GM18951 (cell line): ENCODE measurements around the gene ASTN2.

Experiments
- POLR2A ChIP-seq: IDR thresholded peaks from 4 replicates; pipeline ENCODE4 v1.6.1; 2011; ENCODE audit warnings: mild to moderate bottlenecking; ENCODE audit not compliant: insufficient read length, insufficient read depth; ENCODE audit errors: extremely low read depth
- in situ Hi-C: fragments of 300-500 bp; cut with MboI; formaldehyde crosslinking; loops from one replicate; pipeline ENCODE4 v1.12.0; 2022; ENCODE audit warnings: low sequenced_read_pairs, mixed read lengths, inconsistent platforms; ENCODE audit not compliant: unreplicated experiment

The ASTN2 gene

GRCh38 chr9:117290856-117291622 is 123.8 kb downstream of the ASTN2 start:
- TF ChIP-seq POLR2A: no peak
- in situ Hi-C loops: no loop called here

- no peak for TF ChIP-seq POLR2A
- in situ Hi-C loops: no loop called here
Measured at GRCh38 chr9:117290306-117290840, 124.5 kb downstream of the ASTN2 start.

GRCh38 chr9:117286245-117286644 is 128.6 kb downstream of the ASTN2 start:
- TF ChIP-seq POLR2A: no peak
- in situ Hi-C loops: no loop called here

GRCh38 chr9:117284414-117284813 is 130.4 kb downstream of the ASTN2 start:
- TF ChIP-seq POLR2A: no peak
- in situ Hi-C loops: no loop called here

GRCh38 chr9:117282541-117282940 is 132.3 kb downstream of the ASTN2 start:
- in situ Hi-C loops: no loop called here
- no peak for TF ChIP-seq POLR2A

- TF ChIP-seq POLR2A: no peak
- in situ Hi-C loops: no loop called here
Measured at GRCh38 chr9:117278471-117279035, 136.3 kb downstream of the ASTN2 start.

- TF ChIP-seq POLR2A: no peak
Measured at GRCh38 chr9:117278020-117278419, 136.8 kb downstream of the ASTN2 start.

GRCh38 chr9:117276444-117276843 is 138.4 kb downstream of the ASTN2 start:
- TF ChIP-seq POLR2A: no peak
- in situ Hi-C loops: no loop called here

More at GRCh38 chr9:117278020-117278419, 136.8 kb downstream of the ASTN2 start:
- in situ Hi-C loops: no loop called here

- in situ Hi-C loops: no loop called here
- no peak for TF ChIP-seq POLR2A
Measured at GRCh38 chr9:117273612-117274011, 141.2 kb downstream of the ASTN2 start.

- in situ Hi-C loops: no loop called here
- no peak for TF ChIP-seq POLR2A
Measured at GRCh38 chr9:117268847-117269446, 145.9 kb downstream of the ASTN2 start.

GRCh38 chr9:117266855-117267497 is 147.9 kb downstream of the ASTN2 start:
- no peak for TF ChIP-seq POLR2A
- in situ Hi-C loops: no loop called here

GRCh38 chr9:117265253-117265652 is 149.6 kb downstream of the ASTN2 start:
- TF ChIP-seq POLR2A: no peak
- in situ Hi-C loops: no loop called here

- in situ Hi-C loops: no loop called here
Measured at GRCh38 chr9:117258184-117258866, 156.5 kb downstream of the ASTN2 start.

More at GRCh38 chr9:117258184-117258866, 156.5 kb downstream of the ASTN2 start:
- no peak for TF ChIP-seq POLR2A
